RPMI7951 (cell line): Measurements from ENCODE around the gene SLC22A23. TPM values are rescaled to one million over a fixed set of nuclear protein-coding genes. Genes with fewer than 3 reads are reported as not detected.

Experiments used
- DNase-seq: peaks from one replicate; pipeline ENCODE4 v3.0.0-alpha.2; 2012; ENCODE audit warnings: low read depth
- total RNA-seq: library from RNA; depleted of rRNA; stranded (reverse); fragments of >200 nt; shearing (Covaris generic); gene quantifications from 2 replicates; pipeline ENCODE4 v1.2.3, GENCODE V29; 2014

Gene SLC22A23
- total RNA-seq, 1 experiment from 2014 or later, result 0.72 TPM

DNA sequence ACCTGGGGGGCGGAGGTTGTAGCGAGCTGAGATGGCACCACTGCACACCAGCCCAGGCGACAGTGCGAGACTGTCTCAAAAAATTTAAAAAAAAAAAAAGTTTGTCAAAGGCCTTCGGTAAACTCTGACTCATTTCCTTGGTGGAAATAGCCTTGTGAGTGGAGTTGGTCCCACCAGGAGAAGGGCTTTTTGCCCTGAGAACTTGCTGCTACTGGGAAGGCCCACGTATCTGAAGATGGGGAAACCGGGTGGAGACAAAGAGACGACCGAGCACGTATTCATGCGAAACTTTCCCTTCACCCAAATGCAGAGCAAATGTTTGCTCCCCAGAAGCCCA is 51.7 kb downstream of the SLC22A23 start:
- no peak for DNase-seq

- DNase-seq, result no peak
Observed at GRCh38 chr6:3403238-3404173, 53.3 kb downstream of the SLC22A23 start.

DNA sequence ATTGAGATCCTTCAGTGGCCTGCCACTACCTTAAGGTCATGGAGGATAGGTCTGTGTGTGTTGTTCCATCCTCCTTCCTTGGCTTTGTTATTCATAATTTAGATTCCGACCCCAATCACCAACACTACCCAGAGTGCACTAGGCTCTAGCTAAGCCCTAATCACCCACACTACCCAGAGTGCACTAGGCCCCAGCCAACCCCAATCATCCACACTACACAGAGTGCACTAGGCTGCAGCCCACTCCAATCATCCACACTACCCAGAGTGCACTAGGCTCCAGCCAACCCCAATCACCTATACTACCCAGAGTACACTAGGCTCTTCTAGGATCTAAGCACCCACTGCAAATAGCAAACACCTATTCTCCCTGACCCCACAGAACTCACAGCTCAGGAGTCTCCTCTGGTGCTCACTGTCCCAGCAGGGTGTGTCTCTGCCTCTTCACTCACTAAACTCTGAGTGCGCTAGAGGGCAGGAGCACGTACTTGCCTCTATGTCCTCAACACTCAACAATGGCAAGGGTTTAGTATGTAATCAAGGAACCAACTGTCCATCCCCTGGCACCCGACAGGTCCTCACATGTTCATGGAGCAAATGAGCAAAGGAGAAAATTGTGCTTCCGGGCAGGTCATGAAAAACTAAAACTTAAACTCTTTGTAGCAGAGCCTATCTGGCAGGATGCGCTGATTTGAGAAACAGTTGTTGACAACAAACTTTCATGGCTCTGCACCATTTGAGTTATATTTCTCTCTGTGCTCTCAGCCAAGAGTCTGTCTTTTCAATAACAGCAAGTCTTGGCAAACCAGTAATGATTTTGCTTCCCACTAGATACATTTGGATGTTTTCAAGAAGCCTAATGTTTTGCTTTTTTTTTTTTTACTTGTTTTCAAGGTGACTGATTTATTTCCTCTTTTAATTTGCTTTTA is 54.3 kb downstream of the SLC22A23 start:
- no peak for DNase-seq

- no peak for DNase-seq
Observed at GRCh38 chr6:3400162-3400561, 56.7 kb downstream of the SLC22A23 start.

DNA sequence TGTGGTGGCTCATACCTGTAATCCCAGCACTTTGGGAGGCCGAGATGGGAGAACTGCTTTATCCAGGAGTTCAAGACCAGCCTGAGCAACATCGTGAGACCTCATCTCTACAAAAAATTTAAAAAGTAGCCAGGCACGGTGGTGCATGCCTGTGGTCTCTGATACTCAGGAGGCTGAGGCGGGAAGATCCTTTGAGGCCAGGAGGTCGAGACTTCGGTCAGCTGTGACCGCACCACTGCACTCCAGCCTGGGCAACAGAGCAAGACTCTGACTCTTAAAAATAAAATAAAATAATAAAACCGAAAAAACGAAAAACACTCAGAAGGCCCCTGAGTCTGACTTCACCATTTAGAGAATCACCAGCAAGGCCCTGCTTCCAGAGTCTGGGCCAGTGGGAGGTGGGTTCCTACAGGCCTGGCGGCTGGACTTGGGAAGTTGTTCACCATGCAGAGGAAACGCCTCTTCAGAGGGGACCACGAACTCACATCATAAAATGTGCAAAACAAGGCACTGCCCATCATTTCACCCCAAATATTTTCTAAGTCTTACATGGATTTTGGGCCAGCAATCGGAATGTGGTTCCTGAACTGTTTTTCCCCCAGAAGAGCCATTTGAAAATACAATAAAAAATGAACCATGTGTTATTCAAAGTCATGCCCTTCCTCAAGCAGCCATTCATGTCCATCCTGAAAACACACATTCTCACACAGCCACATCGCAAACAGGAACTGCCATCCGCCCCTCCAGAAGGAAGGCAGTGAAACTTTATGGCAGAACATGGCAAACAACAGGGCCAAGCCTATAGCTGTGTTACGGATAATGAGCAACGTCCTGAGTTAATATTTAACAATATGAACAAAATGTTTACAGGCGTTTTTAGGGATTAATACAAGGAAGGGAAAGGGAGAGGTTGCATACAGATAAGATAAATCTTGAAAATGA is 57.8 kb downstream of the SLC22A23 start:
- DNase-seq, result no peak

DNA sequence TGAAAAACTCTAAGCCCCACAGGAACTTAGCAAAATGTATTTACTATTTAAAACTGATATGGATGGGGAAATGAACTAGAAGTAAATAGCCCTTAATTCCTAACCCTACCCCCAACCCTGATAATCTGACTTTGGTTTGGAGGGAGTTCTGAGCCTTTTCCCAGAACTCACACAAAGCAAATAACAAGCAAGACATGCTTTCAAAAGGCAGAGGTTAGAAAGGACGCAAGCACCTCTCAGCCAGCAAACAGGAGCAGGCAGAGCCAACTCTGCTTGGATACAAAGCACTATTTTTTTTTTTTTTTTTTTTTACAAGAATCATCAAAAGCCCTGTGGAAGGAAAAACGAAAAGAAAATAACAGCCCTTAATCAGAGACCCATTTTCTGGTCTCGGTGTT is 58.7 kb downstream of the SLC22A23 start:
- no peak for DNase-seq

DNA sequence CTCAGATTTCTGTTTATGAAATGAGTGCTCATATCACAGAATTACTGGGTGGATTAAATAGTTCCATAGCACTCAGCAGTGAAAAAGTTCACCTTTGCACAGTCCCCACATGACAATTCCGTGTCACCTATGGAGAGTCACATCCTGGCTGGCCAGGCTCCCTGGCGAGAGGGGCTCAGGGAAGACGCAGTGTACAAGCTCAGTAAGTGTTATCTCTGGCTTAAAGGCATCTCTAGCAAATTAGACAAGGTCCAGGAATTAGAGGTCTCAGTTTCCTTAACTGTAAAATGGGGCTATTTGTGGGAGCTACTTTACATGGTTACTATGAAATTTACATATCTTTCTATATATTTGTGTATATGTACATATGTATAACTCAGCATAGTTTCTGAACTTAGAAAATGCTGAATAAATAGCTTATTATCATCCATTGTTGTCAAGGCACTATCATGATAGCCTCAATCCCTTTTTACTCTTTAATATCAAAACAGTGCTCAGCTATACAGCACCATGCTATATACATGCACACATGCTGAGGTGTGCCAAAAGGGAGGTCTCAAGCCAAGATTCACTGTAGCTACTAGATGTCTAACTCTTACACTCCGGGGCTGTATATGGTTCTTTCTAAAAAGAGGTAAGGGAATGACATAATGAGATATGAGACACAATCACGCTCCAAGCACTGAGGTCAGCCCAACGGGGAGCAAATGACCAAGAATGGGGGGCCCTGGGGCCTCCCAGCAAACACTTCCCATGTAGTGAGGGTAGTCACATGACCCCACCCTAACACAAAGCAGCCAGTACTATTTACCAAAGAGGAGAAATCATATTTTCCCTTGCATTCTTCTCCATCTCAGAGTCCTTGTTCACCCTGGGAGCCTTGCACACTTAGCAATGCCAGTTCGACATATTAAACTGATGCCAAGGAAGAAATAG is 59.4 kb downstream of the SLC22A23 start:
- no peak for DNase-seq

GRCh38 chr6:3396503-3397180 is 60.2 kb downstream of the SLC22A23 start:
- DNase-seq, result no peak

GRCh38 chr6:3394671-3395070 is 62.2 kb downstream of the SLC22A23 start:
- DNase-seq, result no peak

DNA sequence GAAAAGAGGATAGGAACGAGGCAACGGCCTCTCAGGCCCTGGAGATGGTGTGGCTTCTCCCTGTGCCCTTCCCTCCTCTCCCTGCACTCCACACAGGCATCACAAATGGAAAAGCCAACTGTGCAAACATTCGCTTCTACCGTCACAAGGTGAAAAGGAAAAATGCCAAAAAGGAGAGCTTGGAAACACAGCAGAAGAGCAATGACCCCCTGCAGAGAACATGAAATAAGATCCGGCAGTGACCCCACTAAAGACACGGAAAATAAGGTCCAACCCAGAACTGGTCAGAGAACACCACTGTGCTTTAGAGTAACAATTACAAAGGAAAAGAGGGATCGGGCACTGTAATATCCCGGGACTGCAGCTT is 63.0 kb downstream of the SLC22A23 start:
- no peak for DNase-seq

- DNase-seq, result no peak
Observed at GRCh38 chr6:3392930-3393835, 63.7 kb downstream of the SLC22A23 start.

DNA sequence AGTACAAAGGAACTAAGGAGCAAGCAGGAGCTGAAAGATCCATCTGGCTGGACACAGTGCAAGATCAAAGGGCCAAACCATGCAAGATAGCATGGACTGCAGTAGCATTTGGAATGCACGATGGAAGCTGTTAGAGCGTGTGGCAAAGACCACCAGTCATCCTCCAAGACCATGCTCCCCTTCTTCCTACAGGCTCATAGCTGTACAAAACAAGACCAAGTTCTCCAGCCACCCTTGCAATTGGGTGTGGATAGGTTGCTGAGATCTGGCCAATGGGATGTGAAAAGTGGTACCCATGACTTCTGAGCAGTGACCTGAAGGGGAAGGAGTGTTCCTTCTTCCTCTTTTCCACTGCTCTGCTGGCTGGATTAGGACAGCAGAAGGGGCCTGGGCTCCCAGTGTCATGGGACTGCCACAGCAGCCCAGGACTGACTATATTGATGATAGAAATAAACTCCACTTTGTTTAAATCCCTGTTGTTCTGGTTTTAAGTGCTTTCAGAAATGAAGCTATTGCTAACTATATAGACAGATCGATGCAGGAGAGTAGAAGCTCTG is 64.9 kb downstream of the SLC22A23 start:
- DNase-seq, result no peak

- peak; percentile 92 for DNase-seq
Observed at GRCh38 chr6:3390698-3391097, 66.2 kb downstream of the SLC22A23 start.

DNA sequence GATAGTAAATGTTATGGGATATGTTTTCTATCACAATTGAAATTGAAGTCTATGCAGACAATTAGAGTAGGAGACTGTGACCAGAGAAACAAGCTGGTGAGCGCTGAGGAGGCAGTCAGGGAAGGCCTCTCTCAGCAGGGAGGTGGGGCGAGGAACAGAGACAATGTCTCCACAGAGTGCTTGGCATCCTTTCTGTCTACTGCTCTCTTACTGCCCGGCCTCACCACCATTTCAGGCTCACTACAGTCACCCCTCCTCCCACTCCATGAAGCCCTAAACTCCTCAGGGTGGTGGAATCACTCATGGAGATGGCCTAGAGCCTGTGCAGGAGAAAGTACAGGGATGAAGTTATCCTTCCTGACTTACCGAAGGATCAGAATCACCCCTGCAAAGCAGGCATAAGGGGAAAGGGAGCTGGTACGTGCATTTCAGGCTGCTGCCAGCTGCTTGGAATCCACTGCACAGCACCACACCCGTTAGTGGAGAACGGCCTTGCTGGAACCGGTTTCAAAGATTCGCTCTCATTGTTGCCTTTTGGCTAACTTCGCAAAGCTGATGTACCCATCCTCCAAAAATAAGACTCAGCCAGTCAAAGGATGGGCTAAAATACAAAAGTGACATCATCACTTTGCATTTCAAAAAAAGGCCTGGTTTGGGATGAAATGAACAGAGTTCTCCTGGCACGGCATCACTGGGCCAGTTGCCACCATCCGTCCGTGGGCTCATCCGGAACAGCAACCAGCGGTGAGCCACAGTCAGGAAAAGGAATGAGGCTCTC is 67.3 kb downstream of the SLC22A23 start:
- peak; percentile 67 for DNase-seq

- DNase-seq, result no peak
Observed at GRCh38 chr6:3388786-3389185, 68.1 kb downstream of the SLC22A23 start.

- DNase-seq, result no peak
Observed at GRCh38 chr6:3386374-3386857, 70.4 kb downstream of the SLC22A23 start.

GRCh38 chr6:3385660-3386151 is 71.1 kb downstream of the SLC22A23 start:
- peak; percentile 44 for DNase-seq
